ENCODE measurements around the gene C16orf95. TPM values are rescaled to one million over a fixed set of nuclear protein-coding genes. Genes with fewer than 3 reads are reported as not detected.

Gene C16orf95
- polyA plus RNA-seq, 12 donors: 1.4 to 2.9 (median 2.2) TPM; not detected in 2

DNA sequence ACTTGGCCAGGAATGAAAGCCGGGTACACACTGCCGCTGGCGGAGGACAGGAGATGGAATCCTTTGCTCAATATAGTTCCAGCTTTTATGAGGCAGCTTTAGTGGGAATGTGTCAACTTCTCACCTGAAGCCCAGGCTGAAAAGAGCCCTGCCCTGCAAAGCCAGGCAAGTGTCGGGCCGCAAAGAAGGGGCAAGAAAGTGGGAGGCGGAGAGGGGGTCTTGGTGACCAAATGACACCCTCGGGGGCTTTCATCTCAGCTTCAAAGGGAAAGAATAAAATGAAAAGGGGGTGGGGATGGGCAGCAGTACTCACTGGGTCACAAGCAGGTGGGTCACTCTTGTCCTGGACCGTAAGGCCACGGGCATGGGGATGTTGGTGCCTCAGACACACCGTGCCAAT is 62.9 kb downstream of the C16orf95 start:
- DNase-seq: no peak

DNA sequence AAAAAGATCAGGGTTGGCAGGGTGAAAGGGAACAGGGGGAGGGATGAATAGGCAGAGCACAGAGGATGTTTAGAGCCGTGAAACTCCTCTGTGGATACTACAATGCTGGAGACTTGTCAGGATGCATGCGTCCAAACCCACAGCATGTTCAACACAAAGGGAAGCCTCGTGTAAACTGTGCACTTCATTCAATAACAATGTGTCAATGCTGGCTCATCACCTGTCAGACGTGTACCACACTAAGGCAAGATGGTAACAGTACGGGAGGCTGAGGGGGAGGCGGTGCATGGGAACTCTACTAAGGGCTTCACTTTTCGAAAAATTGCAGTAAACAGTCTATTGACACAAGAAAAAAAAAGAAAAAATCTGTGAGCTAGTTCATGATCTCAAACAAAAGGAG is 63.7 kb downstream of the C16orf95 start:
- no peak for DNase-seq

Other genes starting within 250 kb of the C16orf95 start
- 10 to 100 TPM in 11 of 12 donors, not detected in 1; 21.0 to 28.1 (median 24.9) TPM for gene FBXO31, start 66.4 kb upstream of the C16orf95 start, polyA plus RNA-seq (ENCODE audit: insufficient read length in 12 of 12)
- 10 to 100 TPM in 11 of 12 donors, not detected in 1; 34.4 to 58.1 (median 53.9) TPM for gene MAP1LC3B, start 74.9 kb upstream of the C16orf95 start, polyA plus RNA-seq (ENCODE audit: insufficient read length in 12 of 12)
- gene ZCCHC14, start 175.6 kb upstream of the C16orf95 start, polyA plus RNA-seq (ENCODE audit: insufficient read length in 12 of 12): 10 to 100 TPM in 11 of 12 donors, not detected in 1; 16.6 to 26.0 (median 18.0) TPM